Fibroblast of villous mesenchyme (primary cell): Measurements from ENCODE around the gene INTS1. TPM values are rescaled to one million over a fixed set of nuclear protein-coding genes. Genes with fewer than 3 reads are reported as not detected.

Source experiments
- DNase-seq: peaks from one replicate; pipeline ENCODE4 v3.0.0-alpha.2; 2010; ENCODE audit warnings: low read depth
- H3K4me3 ChIP-seq: 2 replicates; pipeline ENCODE4 v1.5.1; 2011; ENCODE audit warnings: low read depth, mild to moderate bottlenecking, low read length
- CTCF ChIP-seq: IDR thresholded peaks from 2 replicates; pipeline ENCODE4 v1.5.1; 2012; ENCODE audit warnings: low read depth, mild to moderate bottlenecking, low read length; ENCODE audit not compliant: insufficient read depth
- total RNA-seq: library from RNA; depleted of rRNA; stranded (reverse); fragments of >200 nt; gene quantifications from 2 replicates; pipeline ENCODE4 v1.2.3, GENCODE V29; 2012

Gene INTS1
- total RNA-seq, 1 donor = 45.3 TPM

- no peak overlapping the region for H3K4me3 ChIP-seq
- no peak for TF ChIP-seq CTCF
- DNase-seq = no peak
Measured at GRCh38 chr7:1442355-1443124, 61.6 kb downstream of the INTS1 start.

- no peak for TF ChIP-seq CTCF
- no peak for DNase-seq
- H3K4me3 ChIP-seq = no peak overlapping the region
Measured at GRCh38 chr7:1441615-1442354, 62.4 kb downstream of the INTS1 start.

- no peak overlapping the region for H3K4me3 ChIP-seq
Measured at GRCh38 chr7:1440620-1441019, 63.6 kb downstream of the INTS1 start.

GRCh38 chr7:1439373-1440363, 64.5 kb downstream of the INTS1 start:
- no peak overlapping the region for H3K4me3 ChIP-seq
- no peak for DNase-seq
- TF ChIP-seq CTCF = no peak

More at GRCh38 chr7:1440620-1441019, 63.6 kb downstream of the INTS1 start:
- no peak for TF ChIP-seq CTCF
- no peak for DNase-seq

- no peak for TF ChIP-seq CTCF
- no peak overlapping the region for H3K4me3 ChIP-seq
- no peak for DNase-seq
Measured at GRCh38 chr7:1438821-1439220, 65.4 kb downstream of the INTS1 start.

- no peak for TF ChIP-seq CTCF
- H3K4me3 ChIP-seq = no peak overlapping the region
- DNase-seq = no peak
Measured at GRCh38 chr7:1438208-1438607, 66.0 kb downstream of the INTS1 start.
